ENCODE data around the gene CTF1. TPM values are rescaled to one million over a fixed set of nuclear protein-coding genes. Genes with fewer than 3 reads are reported as not detected.
A peak's percentile ranks its signal among the peaks of the same experiment; 100 is the strongest.

CTF1 gene
- total and polyA plus RNA-seq, 8 donors: 1.6 to 3.2 (median 1.9) TPM

DNA sequence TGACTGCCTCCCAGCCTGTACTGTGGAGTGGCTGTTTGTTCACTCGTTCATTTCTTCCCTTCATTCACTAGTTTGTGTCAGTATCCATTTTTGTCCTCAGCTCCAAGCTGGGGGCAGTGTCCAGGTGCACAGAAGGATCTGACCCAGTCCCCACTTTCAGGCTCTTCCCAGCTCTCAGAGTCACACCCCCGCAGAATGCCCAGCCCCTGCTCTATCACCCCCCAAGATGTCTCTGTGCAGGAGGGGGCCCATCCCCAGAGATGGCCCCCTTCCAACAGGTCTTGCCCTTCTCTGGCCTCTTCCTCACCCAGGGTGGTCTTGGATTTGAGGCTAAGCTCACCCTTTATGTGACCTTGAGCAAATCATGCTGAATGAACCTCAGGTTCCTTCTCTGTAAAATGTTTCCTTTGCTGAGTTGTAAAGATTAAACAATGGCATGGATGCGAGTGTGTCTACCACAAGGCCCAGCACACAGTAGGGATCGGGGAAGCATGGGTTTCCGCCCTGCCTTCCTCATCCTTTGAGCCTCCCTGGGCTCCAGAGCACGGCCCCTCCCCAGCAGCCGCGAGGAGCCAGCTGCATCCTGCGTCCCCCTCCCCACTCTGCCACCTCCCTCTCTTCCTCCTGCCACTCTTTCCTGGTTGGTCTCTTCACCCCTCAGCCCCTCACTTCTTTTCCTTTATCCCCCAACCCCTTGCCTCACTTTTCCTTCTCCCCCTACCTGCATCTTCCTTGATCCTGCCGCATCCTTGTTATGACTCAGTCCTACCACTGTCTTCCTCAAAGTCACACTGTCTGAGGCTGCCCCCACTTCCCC lies 29.8 kb downstream of the CTF1 start:
- FAIRE-seq (no peak), DNase-seq (peak in 2 of 6 donors; percentile 24 to 37), ATAC-seq (no peak)
- Histone ChIP-seq H3K4me3 (no peak overlapping the region), H3K9me3 (no peaks in the 10 kb centered on the region), H3K27ac (no peak overlapping the region), H3K36me3 (no peaks in the 10 kb centered on the region), H3K4me1 (no peaks in the 10 kb centered on the region), H3K27me3 (no peaks in the 10 kb centered on the region)
- intact Hi-C loops (cut with DNase I): no loop called here
- WGBS, 2 donors: 70 to 75% methylated on average over 10 of the region's 10 CpGs
- TF ChIP-seq, protein P1, sequence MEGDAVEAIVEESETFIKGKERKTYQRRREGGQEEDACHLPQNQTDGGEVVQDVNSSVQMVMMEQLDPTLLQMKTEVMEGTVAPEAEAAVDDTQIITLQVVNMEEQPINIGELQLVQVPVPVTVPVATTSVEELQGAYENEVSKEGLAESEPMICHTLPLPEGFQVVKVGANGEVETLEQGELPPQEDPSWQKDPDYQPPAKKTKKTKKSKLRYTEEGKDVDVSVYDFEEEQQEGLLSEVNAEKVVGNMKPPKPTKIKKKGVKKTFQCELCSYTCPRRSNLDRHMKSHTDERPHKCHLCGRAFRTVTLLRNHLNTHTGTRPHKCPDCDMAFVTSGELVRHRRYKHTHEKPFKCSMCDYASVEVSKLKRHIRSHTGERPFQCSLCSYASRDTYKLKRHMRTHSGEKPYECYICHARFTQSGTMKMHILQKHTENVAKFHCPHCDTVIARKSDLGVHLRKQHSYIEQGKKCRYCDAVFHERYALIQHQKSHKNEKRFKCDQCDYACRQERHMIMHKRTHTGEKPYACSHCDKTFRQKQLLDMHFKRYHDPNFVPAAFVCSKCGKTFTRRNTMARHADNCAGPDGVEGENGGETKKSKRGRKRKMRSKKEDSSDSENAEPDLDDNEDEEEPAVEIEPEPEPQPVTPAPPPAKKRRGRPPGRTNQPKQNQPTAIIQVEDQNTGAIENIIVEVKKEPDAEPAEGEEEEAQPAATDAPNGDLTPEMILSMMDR (IDR thresholded peaks at IDR 0.05): no peak

DNA sequence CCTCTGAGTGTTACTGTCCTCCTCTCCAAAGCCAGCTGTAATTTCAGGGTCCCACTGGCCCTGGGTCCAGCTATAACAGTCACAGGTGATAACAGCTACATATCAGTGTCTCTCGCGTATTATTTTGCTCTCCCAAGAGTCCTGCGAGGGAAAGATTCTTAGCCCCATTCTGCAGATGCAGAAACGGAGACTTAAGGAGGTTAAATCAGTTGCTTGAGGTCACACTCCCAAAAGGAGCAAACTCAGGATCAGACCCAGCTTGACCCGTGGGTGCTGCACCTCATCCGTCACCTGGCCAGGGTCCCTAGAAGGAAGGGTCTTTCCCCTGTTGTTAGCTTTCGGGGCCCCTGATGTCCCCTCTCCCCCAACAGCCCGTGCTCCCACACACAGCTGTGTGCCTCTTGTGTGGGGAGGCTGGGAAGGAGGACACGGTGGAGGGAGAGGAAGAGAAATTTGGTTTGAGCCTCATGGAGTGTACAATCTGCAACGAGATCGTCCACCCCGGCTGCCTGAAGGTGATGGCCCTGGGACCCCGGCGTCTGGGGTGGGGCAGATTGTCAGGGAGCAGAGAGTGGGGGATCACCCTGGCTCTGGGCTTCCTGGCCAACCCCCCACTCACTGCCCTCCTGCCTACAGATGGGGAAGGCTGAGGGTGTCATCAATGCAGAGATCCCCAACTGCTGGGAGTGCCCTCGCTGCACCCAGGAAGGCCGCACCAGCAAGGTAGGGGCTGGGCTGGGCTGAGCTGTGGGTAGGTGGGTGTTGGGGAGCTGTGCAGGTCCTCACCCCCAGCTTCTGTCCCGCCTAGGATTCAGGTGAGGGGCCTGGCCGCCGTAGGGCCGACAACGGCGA lies 30.7 kb downstream of the CTF1 start:
- Histone ChIP-seq H3K36me3 (no peaks in the 10 kb centered on the region), H3K4me1 (no peaks in the 10 kb centered on the region), H3K4me3 (no peak overlapping the region), H3K27ac (no peak overlapping the region), H3K9me3 (no peaks in the 10 kb centered on the region), H3K27me3 (no peaks in the 10 kb centered on the region)
- no peak for ATAC-seq
- 87 to 91% methylated on average over 21 to 22 of the region's 22 CpGs for WGBS, 2 donors
- peak in 1 of 6 donors; percentile 27 for DNase-seq
- TF ChIP-seq, protein P1 (IDR thresholded peaks at IDR 0.05): no peak
- intact Hi-C loops (cut with DNase I): no loop called here
- no peak for FAIRE-seq

DNA sequence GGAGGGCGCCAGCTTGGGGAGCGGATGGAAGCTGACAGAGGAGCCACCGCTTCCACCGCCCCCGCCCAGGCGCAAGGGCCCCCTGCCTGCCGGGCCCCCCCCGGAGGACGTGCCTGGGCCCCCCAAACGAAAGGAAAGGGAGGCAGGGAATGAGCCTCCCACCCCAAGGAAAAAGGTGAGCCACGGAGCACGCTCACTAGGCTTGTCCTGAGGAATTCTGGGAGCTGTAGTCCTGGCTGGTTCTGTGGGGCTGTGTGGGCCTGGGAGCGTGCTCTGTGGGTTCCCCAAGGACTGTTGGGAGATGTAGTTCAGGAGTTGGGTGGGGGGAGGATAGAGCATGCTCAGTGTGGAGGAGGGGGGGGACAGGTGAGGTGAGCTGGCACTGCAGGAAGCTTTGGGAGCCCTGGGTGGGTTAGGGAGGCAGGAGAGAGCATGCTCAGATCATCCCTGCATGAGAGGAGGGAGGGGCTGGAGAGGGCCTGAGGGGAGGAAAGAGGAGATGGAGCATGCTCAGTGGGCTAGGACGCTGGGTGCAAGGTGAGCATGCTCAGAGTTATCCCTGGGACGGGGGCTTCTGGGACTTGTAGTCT lies 31.5 kb downstream of the CTF1 start:
- TF ChIP-seq, protein P1 (IDR thresholded peaks at IDR 0.05): no peak
- H3K4me1 ChIP-seq: no peaks in the 10 kb centered on the region
- H3K27me3 ChIP-seq: no peaks in the 10 kb centered on the region
- H3K9me3 ChIP-seq: no peaks in the 10 kb centered on the region
- no peak overlapping the region for H3K4me3 ChIP-seq
- no peak overlapping the region for H3K27ac ChIP-seq
- no peak for FAIRE-seq
- peak in 5 of 6 donors; percentile 49 to 74 (median 61) for DNase-seq
- intact Hi-C loops (cut with DNase I): no loop called here
- 64 to 68% methylated on average over 12 to 15 of the region's 15 CpGs for WGBS, 2 donors
- ATAC-seq: peak in 2 of 4 donors; percentile 9 to 32
- no peaks in the 10 kb centered on the region for H3K36me3 ChIP-seq

DNA sequence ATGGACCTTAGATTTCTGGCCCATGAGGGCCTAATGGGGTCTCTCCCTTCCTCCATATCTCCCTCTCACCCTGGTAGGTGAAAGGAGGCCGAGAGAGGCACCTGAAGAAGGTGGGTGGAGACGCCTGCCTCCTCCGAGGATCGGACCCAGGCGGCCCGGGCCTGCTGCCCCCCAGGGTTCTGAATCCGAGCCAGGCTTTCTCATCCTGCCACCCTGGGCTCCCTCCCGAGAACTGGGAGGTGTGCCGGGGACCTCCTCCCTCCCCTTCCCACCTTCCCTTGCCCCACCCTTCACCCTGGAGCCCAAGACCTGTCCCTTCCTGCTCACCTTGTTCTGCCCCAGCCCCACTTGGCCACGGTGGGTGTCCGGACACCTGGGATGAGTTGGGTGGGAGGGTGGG lies 32.0 kb downstream of the CTF1 start:
- Histone ChIP-seq H3K27ac (no peak overlapping the region), H3K4me1 (no peaks in the 10 kb centered on the region), H3K27me3 (no peaks in the 10 kb centered on the region), H3K4me3 (no peak overlapping the region), H3K36me3 (no peaks in the 10 kb centered on the region), H3K9me3 (no peaks in the 10 kb centered on the region)
- TF ChIP-seq, protein P1 (IDR thresholded peaks at IDR 0.05): no peak
- 92 to 98% methylated on average over 6 to 11 of the region's 11 CpGs for WGBS, 2 donors
- peak in 3 of 6 donors; percentile 44 to 66 (median 50) for DNase-seq
- no peak for FAIRE-seq
- ATAC-seq: no peak
- intact Hi-C loops (cut with DNase I): no loop called here
